SK-N-SH treated with all-trans-retinoic acid at 6 μM for 48 hours (cell line): ENCODE results near the gene PCNT.

Source experiments
- ARNTL ChIP-seq: fragments of 450-650 bp; formaldehyde crosslinking; IDR thresholded peaks from 2 replicates; pipeline ENCODE4 v1.5.0; 2020; ENCODE audit warnings: low read depth, mild to moderate bottlenecking, moderate library complexity, borderline replicate concordance
- RARB ChIP-seq: fragments of 250-450 bp; sonication (Bioruptor Pico); IDR thresholded peaks from 2 replicates; pipeline ENCODE4 v1.8.0; 2021; ENCODE audit warnings: mild to moderate bottlenecking, moderate library complexity
- ZFP3 ChIP-seq: fragments of 250-450 bp; sonication (Bioruptor Pico); IDR thresholded peaks from 2 replicates; pipeline ENCODE4 v1.5.0; 2020; ENCODE audit warnings: mild to moderate bottlenecking, moderate library complexity
- ZNF565 ChIP-seq: fragments of 450-650 bp; formaldehyde crosslinking; conservative IDR thresholded peaks from 2 replicates; pipeline ENCODE4 v1.5.0; 2020; ENCODE audit warnings: low read depth, mild to moderate bottlenecking, moderate library complexity
- TF ChIP-seq, protein P1 (sequence below): fragments of 250-450 bp; sonication (Bioruptor Pico); IDR thresholded peaks from 2 replicates; pipeline ENCODE4 v1.5.1; 2020; ENCODE audit warnings: low read depth, mild to moderate bottlenecking, moderate library complexity
- TF ChIP-seq, protein P2 (sequence below): fragments of 250-450 bp; sonication (Bioruptor Pico); IDR thresholded peaks from 2 replicates; pipeline ENCODE4 v1.8.0; 2020; ENCODE audit warnings: mild to moderate bottlenecking, moderate library complexity, borderline replicate concordance
- TF ChIP-seq, protein P3 (sequence below): fragments of 250-450 bp; sonication (Bioruptor Pico); IDR thresholded peaks from 2 replicates; pipeline ENCODE4 v1.5.1; 2021; ENCODE audit warnings: mild to moderate bottlenecking, moderate library complexity

DNA sequence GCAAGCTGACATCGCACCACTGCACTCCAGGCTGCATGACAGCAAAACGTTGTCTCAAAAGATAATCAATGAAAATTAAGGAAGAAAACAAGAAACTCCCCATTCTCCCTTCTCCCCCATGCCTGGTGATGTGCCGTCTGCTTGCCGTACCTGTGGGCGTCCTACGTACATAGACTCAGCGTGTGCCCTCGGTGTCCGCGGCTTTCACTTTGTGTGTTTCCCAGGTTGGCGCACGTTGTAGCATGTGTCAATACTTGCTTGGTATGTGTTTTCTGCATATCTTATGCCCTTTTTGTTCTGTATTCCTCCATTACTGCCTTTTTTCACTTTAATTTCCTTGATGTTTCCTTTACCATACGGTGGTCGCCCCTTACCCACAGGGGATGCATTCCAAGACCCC is 53.8 kb downstream of the PCNT start:
- TF ChIP-seq, protein P1, sequence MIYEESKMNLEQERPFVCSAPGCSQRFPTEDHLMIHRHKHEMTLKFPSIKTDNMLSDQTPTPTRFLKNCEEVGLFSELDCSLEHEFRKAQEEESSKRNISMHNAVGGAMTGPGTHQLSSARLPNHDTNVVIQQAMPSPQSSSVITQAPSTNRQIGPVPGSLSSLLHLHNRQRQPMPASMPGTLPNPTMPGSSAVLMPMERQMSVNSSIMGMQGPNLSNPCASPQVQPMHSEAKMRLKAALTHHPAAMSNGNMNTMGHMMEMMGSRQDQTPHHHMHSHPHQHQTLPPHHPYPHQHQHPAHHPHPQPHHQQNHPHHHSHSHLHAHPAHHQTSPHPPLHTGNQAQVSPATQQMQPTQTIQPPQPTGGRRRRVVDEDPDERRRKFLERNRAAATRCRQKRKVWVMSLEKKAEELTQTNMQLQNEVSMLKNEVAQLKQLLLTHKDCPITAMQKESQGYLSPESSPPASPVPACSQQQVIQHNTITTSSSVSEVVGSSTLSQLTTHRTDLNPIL: no peak
- TF ChIP-seq, protein P2, sequence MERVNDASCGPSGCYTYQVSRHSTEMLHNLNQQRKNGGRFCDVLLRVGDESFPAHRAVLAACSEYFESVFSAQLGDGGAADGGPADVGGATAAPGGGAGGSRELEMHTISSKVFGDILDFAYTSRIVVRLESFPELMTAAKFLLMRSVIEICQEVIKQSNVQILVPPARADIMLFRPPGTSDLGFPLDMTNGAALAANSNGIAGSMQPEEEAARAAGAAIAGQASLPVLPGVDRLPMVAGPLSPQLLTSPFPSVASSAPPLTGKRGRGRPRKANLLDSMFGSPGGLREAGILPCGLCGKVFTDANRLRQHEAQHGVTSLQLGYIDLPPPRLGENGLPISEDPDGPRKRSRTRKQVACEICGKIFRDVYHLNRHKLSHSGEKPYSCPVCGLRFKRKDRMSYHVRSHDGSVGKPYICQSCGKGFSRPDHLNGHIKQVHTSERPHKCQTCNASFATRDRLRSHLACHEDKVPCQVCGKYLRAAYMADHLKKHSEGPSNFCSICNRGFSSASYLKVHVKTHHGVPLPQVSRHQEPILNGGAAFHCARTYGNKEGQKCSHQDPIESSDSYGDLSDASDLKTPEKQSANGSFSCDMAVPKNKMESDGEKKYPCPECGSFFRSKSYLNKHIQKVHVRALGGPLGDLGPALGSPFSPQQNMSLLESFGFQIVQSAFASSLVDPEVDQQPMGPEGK (CRISPR knock-in tag): no peak
- TF ChIP-seq, protein P3, sequence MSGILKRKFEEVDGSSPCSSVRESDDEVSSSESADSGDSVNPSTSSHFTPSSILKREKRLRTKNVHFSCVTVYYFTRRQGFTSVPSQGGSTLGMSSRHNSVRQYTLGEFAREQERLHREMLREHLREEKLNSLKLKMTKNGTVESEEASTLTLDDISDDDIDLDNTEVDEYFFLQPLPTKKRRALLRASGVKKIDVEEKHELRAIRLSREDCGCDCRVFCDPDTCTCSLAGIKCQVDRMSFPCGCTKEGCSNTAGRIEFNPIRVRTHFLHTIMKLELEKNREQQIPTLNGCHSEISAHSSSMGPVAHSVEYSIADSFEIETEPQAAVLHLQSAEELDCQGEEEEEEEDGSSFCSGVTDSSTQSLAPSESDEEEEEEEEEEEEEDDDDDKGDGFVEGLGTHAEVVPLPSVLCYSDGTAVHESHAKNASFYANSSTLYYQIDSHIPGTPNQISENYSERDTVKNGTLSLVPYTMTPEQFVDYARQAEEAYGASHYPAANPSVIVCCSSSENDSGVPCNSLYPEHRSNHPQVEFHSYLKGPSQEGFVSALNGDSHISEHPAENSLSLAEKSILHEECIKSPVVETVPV (CRISPR knock-in tag): no peak
- TF ChIP-seq ARNTL (CRISPR knock-in tag): no peak
- no peak for TF ChIP-seq ZNF565 (CRISPR knock-in tag)
- TF ChIP-seq RARB (CRISPR knock-in tag): no peak
- TF ChIP-seq ZFP3: no peak
